AG10803 (cell line): Measurements from ENCODE around the gene ADNP2.

Experiments used
- DNase-seq: peaks from one replicate; pipeline ENCODE4 v3.0.0; 2010; ENCODE audit warnings: low read depth
- H3K4me3 ChIP-seq: 2 replicates; pipeline ENCODE4 v1.5.1; 2011; ENCODE audit warnings: mild to moderate bottlenecking, low read length, control low read depth
- CTCF ChIP-seq: conservative IDR thresholded peaks from 2 replicates; pipeline ENCODE4 v1.5.1; 2011; ENCODE audit warnings: mild to moderate bottlenecking, low read length, control low read depth, inconsistent platforms

The ADNP2 gene

GRCh38 chr18:80108739-80109675 is at the start of gene ADNP2:
Gene ADNP2 (plus strand): TSS chr18:80109262. CDS start chr18:80117543, 8,281 bp downstream.
- H3K4me3 ChIP-seq = peak within 1 kb of the TSS; percentile 80
- DNase-seq = peak; percentile 90
- no peak for TF ChIP-seq CTCF

- DNase-seq = no peak
- no peak for TF ChIP-seq CTCF
- no peak overlapping the region for H3K4me3 ChIP-seq
Measured at GRCh38 chr18:80059945-80060344, 49.1 kb upstream of the ADNP2 start.

- no peak for DNase-seq
- TF ChIP-seq CTCF = no peak
- no peak overlapping the region for H3K4me3 ChIP-seq
Measured at GRCh38 chr18:80065705-80066104, 43.4 kb upstream of the ADNP2 start.

- DNase-seq = no peak
- no peak for TF ChIP-seq CTCF
- no peak overlapping the region for H3K4me3 ChIP-seq
Measured at GRCh38 chr18:80067321-80067720, 41.7 kb upstream of the ADNP2 start.

GRCh38 chr18:80067897-80068296 is 41.2 kb upstream of the ADNP2 start:
- TF ChIP-seq CTCF = no peak
- DNase-seq = no peak

GRCh38 chr18:80068571-80069272 is 40.3 kb upstream of the ADNP2 start:
- DNase-seq = no peak
- H3K4me3 ChIP-seq = no peak overlapping the region
- TF ChIP-seq CTCF = no peak

More at GRCh38 chr18:80067897-80068296, 41.2 kb upstream of the ADNP2 start:
- no peak overlapping the region for H3K4me3 ChIP-seq
